ENCODE data around the gene SUCO.

GRCh38 chr1:172629638-172630037, 96.7 kb downstream of the SUCO start:
- TF ChIP-seq ZNF384 (IDR thresholded peaks at IDR 0.05) (no peak), SP1 (IDR thresholded peaks at IDR 0.05) (no peak), SUZ12 (IDR thresholded peaks at IDR 0.05) (no peak), CTBP1 (IDR thresholded peaks at IDR 0.05; ENCODE audit: borderline replicate concordance) (no peak), FOXM1 (IDR thresholded peaks at IDR 0.05; ENCODE audit: borderline replicate concordance) (no peak), FOXA1 (IDR thresholded peaks at IDR 0.05) (no peak), FOXK2 (IDR thresholded peaks at IDR 0.05) (no peak), PKNOX1 (IDR thresholded peaks at IDR 0.05) (no peak), L3MBTL2 (conservative IDR thresholded peaks at IDR 0.05) (no peak)

Data from HEK293T (cell line).